NCI-H1105 (cell line): ENCODE measurements around the gene TAF1A.

Experiments
- DNase-seq: peaks from one replicate; lab custom pipeline; 2025; lab: John Stamatoyannopoulos, UW

Gene TAF1A

DNA sequence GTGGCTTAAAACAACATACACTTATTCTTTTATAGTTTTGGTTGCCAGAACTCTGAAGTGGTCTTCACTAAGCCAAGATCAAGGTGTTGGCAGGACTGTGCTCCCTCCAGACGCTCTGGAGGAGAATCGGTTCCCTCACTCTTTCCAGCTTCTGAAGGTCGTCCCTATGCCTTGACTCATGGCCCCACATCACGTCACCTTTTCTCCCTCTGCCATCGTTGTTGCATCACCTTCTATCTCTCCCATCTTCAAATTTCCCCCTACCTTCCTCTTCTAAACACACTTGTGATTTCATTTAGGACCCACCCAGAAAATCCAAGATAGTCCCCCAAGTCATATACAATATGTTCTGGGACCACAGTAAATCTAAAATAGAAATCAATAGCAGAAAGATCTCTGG, 54.3 kb downstream of the TAF1A start:
- DNase-seq, result no peak

DNA sequence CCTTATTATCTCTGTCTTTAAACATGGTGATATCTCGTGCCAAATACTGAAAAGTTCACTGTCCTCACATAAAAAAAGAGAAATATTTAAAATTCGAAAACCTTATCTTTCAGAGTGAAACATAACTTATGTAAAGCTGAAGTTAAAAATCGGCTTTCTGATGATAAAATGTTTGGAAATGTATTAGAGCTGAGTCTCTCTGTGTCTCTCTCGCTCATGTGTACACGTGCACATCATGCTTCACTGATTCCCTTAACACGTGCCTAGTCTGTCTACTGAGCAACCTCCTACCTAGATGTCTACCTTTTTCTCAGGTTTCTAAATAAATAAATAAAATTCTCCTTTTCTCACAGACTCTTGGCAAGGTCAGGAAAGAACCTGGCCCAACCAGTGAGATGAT, 58.9 kb downstream of the TAF1A start:
- no peak for DNase-seq

DNA sequence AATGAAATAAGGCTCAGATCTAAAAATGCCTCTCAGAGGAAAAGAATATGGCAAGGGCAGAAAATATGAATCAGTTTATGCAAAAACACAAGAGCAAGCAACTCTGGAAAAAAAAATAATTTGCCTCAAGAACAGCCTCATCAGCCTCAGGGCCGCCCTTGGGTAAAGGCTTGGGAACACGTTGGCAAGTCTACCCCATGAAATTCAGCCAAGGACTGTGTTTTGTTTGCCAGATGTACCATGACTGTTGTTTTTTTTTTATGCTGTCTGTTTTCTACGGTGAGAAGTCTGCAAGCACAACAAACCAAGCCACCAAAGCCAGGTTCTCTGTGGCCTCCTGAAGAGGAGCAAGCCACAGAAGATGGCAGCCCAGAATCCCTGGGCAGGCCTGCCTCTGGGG, 59.8 kb downstream of the TAF1A start:
- DNase-seq, result no peak

DNA sequence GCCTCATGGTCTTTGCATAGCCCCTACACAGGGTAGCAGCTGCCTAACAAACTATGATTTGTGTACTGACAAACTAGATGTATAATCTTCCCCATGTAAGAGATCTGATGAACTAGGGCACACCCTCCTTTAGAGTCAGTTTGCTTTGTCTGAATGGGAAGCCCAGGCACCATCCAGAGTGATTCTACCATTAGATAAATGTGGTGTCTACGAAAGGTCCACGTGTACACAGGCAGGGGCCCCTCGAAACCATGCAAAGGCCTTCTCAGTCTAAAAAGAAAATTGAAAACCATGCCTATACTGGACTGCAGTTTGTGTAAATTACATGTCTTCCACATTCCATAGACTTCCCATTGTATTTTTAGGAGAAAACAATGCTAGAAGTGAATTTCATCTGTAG, 60.6 kb downstream of the TAF1A start:
- DNase-seq, result no peak

DNA sequence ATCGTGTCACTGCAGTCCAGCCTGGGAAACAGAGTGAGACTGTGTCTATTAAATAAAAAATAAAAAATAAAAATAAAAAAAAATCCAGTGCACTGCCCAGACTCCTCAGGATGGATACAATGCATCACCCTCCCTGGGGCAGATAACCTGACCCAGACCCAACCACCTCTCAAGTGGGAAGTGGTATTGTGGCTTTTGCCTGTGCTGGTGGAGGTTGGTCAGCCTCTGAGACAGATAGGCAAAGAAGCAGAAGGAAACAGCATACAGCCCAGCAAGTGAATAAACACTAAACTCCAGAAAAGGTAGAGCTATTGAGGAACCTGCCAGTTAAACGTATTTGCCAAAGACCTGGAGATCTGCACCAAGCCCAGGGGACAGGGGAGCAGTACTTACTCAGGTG, 63.8 kb downstream of the TAF1A start:
- DNase-seq, result no peak

DNA sequence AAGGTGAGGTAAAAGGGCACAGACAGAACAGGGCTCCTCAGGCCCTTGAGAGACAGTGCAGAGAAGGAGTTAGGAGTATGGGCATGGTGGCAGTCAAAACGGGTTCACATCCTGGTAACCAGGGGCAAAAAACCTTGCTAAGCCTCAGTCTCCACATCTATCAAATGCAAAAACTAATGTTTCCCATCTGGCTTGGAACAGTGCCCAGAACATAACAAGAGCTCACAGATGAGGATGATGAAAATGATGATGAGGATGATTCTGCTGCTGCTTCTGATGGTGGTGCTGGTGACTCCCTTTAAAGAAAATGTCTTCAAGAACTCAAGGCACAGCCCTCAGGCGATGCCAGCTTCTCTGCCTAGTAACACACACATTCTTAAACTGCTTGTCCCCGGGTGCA, 65.9 kb downstream of the TAF1A start:
- no peak for DNase-seq

DNA sequence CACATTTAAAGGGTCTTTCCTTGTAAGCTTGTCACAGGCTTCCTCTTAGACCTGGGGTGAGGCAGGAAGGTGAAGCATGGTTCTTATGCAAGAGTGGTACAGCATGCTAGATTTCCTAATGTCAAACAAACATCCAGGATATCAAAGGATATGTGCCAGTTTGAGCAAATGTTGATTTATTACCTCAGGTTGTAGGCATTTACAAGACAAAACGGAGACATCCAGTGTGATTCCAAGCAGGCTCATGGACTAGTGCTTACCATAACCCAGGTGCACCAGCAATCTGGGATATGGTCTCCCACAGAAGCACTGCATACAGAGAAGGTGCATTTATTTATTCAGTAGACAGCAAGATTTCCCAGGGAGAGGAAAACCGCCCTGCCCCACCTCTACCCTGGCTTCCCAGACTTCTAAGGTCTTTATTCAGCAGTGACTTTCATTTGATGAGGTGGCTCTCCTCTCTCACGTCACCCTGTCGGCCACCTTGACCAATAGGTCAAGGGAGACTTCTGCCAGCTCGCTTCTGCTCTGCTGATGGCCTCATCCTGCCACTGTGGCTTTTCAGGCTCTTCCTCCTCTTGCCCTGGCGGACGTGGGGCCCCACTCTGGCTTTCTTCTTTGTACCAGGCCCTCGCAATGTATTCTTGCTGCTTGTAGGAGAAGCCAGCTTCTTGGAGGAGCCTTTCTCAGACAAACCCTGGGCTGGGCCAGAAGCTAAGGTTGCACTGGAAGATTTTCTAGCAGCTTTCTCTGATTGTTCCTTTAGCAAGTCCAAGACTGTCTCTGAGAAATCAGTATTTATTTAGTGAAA, 67.4 kb downstream of the TAF1A start:
- DNase-seq, result no peak

DNA sequence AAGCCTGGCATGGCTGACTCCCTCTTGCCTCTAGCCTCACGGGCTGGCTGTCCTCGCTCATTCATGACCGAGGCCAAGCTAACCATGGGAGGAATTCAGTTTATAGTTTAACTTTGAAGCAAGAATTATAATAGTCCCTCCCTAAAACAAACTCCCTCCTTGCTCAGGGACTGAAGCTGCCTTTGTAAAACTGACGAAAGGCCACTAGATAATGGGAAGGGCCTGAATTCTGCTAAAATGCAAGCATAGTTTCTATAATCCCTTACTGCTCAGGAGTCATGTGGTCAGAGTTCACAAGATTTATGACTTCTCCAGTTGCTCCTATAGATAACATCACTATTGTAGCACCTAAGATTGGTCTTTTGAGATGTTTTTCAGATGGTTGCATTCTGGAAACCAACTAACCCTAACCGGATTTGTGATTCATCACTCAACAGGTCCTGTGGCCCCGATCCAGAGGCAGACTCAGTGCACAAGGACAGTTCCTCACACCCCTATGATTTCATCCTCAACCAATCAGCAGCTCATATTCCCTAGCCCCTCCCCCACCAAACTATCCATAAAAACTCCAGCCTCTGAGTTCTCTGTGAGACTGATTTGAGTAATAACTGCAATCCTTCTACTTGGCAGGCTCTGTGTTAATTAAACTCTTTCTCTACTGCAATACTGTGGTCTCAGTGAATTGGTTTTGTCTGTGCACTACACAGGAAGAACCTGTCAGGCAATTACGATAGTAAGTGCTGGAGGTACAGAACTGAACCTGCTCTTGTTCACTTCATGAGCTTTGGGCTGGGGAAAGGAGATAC, 68.2 kb downstream of the TAF1A start:
- no peak for DNase-seq
